Measurements from ENCODE around the gene RASEF. TPM values are rescaled to one million over a fixed set of nuclear protein-coding genes. Genes with fewer than 3 reads are reported as not detected.

Gene RASEF
- total RNA-seq, 1 donor from 2014 or later: not detected

DNA sequence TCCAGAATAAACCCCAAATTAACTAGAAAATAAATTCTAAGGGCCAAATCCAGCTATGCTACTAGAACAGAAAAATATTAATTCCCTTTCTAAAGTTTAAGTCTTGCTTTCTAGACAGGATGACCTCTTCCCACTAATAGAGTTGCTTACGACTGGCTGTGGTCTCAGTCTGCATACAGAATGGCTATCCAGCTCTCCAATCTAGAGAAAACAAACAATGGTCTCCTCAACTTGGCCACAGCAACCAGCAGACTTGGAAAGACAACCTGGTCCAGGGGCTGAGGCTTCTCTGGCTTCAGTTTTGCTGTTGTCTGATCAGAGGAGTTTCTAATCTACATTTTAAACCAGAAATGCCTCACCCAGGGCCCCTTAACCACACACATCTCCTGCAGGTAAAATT, 28.9 kb downstream of the RASEF start:
- H3K27ac Mint-ChIP-seq (ENCODE audit: unreplicated experiment): no peak overlapping the region
- no peak for DNase-seq (ENCODE audit: extremely low spot score, unreplicated experiment)
- H3K4me1 Mint-ChIP-seq (ENCODE audit: unreplicated experiment): no peaks in the 10 kb centered on the region
- no peaks in the 10 kb centered on the region for H3K36me3 Mint-ChIP-seq (ENCODE audit: unreplicated experiment)
- no peak overlapping the region for H3K4me3 Mint-ChIP-seq (ENCODE audit: unreplicated experiment)
- TF ChIP-seq, protein P1, sequence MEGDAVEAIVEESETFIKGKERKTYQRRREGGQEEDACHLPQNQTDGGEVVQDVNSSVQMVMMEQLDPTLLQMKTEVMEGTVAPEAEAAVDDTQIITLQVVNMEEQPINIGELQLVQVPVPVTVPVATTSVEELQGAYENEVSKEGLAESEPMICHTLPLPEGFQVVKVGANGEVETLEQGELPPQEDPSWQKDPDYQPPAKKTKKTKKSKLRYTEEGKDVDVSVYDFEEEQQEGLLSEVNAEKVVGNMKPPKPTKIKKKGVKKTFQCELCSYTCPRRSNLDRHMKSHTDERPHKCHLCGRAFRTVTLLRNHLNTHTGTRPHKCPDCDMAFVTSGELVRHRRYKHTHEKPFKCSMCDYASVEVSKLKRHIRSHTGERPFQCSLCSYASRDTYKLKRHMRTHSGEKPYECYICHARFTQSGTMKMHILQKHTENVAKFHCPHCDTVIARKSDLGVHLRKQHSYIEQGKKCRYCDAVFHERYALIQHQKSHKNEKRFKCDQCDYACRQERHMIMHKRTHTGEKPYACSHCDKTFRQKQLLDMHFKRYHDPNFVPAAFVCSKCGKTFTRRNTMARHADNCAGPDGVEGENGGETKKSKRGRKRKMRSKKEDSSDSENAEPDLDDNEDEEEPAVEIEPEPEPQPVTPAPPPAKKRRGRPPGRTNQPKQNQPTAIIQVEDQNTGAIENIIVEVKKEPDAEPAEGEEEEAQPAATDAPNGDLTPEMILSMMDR (IDR thresholded peaks at IDR 0.05): no peak
- H3K9me3 Mint-ChIP-seq (ENCODE audit: unreplicated experiment): no peaks in the 10 kb centered on the region
- H3K27me3 Mint-ChIP-seq (ENCODE audit: unreplicated experiment): peaks cover 28% of the 10 kb centered on the region

DNA sequence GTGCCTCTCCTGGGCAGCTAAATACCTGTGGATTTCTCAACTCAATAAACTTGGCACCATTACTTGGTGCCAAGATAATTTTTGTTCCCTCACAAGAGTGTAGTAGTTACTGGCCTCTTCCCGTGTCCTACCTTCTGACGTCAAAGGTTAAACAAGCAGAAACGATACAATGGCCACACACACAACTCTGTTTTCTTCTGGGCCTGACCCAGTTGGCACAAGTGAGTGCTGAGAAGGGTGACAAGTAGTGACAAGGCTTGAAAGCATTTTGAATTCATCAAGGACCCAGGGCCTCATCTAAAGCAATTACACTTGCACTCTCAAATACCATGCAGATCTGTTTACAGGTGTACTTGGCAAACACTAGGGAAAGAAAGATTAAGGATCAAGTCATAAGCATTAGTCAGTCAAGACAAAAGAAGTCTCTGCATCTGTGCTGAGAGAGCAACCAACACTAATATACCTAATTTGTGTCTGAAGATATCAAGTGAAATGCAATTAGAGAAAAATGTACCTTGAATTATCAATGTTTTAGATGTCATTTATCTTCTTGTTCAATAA, 30.8 kb downstream of the RASEF start:
- TF ChIP-seq, protein P1 (IDR thresholded peaks at IDR 0.05): no peak
- no peak overlapping the region for H3K27ac Mint-ChIP-seq (ENCODE audit: unreplicated experiment)
- H3K27me3 Mint-ChIP-seq (ENCODE audit: unreplicated experiment): peaks cover 21% of the 10 kb centered on the region
- H3K36me3 Mint-ChIP-seq (ENCODE audit: unreplicated experiment): no peaks in the 10 kb centered on the region
- H3K9me3 Mint-ChIP-seq (ENCODE audit: unreplicated experiment): no peaks in the 10 kb centered on the region
- H3K4me3 Mint-ChIP-seq (ENCODE audit: unreplicated experiment): no peak overlapping the region
- peaks cover 5% of the 10 kb centered on the region for H3K4me1 Mint-ChIP-seq (ENCODE audit: unreplicated experiment)
- no peak for DNase-seq (ENCODE audit: extremely low spot score, unreplicated experiment)

DNA sequence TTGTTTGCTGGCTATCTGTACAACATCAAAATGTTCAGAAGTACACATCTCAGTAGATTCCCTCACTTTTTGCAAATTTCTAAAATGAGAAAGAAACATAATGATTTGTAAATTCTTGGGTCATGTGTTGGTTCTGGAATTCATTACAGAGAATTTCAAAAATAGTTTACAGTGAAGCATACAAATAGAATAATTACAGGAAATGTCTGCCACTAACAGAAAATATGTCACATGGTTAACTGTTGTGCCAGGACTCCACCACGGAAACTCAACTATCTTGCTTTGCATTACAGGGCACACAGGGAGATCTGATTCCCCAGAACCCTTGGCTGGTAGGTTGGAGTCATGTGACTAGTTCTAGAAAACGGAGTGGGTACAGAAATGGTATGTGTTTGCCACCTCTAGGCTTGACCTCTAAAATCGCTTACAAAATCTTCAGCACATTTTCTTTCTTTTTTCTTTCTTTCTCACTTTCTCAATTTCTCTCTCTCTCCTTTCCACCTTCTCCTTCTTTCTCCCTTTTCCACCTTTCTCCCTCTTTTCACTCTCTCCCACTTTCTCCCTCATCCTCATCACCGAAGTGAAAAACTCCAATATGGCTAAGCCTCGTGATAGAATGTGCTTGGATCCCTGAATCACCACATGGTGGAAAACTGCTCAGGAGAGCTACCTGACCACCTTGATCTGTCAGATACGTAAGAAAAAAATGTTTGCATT, 32.4 kb downstream of the RASEF start:
- no peaks in the 10 kb centered on the region for H3K9me3 Mint-ChIP-seq (ENCODE audit: unreplicated experiment)
- TF ChIP-seq, protein P1 (IDR thresholded peaks at IDR 0.05): no peak
- peaks cover 5% of the 10 kb centered on the region for H3K4me1 Mint-ChIP-seq (ENCODE audit: unreplicated experiment)
- H3K36me3 Mint-ChIP-seq (ENCODE audit: unreplicated experiment): no peaks in the 10 kb centered on the region
- peaks cover 9% of the 10 kb centered on the region for H3K27me3 Mint-ChIP-seq (ENCODE audit: unreplicated experiment)
- no peak for DNase-seq (ENCODE audit: extremely low spot score, unreplicated experiment)
- no peak overlapping the region for H3K27ac Mint-ChIP-seq (ENCODE audit: unreplicated experiment)
- H3K4me3 Mint-ChIP-seq (ENCODE audit: unreplicated experiment): no peak overlapping the region

DNA sequence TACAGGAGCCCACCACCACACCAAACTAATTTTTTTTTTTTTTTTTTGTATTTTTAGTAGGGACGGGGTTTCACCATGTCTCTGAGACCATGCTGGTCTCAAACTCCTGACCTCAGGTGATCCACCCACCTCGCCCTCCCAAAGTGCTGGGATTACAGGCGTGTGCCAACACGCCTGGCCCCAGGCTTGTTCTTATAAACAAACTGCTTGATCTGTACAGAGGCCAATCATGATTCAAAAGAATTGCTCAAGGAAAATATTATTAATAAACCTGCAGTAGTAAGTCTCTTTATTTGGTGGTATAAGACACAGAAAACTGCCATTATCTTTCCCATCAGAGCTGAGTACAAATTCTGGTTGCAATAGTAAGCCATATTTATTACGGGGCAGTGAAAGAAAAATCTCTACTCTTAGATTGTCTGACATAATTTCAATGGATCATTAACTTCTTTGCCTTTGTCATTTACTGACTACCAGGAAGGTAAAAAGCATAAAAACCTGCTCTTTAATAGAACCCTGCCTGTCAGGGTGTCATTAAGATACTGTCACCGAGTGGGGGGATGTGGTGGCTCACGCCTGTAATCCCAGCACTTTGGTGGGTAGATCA, 33.3 kb downstream of the RASEF start:
- Mint-ChIP-seq H3K36me3 (ENCODE audit: unreplicated experiment) (no peaks in the 10 kb centered on the region), H3K27ac (ENCODE audit: unreplicated experiment) (no peak overlapping the region), H3K27me3 (ENCODE audit: unreplicated experiment) (peaks cover 5% of the 10 kb centered on the region), H3K4me1 (ENCODE audit: unreplicated experiment) (peaks cover 9% of the 10 kb centered on the region), H3K9me3 (ENCODE audit: unreplicated experiment) (no peaks in the 10 kb centered on the region), H3K4me3 (ENCODE audit: unreplicated experiment) (no peak overlapping the region)
- no peak for DNase-seq (ENCODE audit: extremely low spot score, unreplicated experiment)
- TF ChIP-seq, protein P1 (IDR thresholded peaks at IDR 0.05): no peak

DNA sequence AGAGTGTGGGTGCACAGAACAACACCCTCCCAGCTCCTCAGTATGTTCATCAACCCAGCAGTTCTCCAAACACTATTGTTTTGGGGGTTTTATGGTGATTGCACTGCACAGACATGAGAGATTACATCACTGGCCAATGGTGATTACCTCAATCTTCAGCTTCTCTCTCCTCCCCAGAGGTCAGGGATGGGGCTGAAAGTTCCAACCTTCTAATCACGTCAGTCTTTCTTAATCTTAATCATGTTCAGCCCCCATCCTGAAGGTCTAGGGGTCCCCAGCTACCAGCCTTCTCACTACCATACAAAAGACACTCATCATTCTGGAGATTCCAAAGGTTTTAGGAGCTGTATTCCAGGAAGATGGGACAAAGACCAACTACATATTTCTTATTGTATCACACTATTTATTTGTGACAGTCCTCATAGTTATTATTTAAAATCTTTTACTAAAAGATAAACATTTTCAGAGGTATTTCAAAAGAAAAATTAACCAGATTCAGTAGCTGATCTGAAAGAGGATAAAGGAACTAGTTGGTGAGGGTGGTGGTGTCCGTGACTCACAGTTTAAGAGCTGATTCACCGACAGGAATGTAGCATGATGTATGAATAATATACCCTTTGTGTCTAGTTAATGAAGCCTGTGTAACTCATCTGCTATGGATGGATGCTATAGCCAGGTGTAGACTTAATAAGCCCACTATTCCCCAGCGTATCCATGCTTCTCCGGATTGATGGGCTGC, 35.6 kb downstream of the RASEF start:
- Mint-ChIP-seq H3K4me1 (ENCODE audit: unreplicated experiment) (peaks cover 10% of the 10 kb centered on the region), H3K27me3 (ENCODE audit: unreplicated experiment) (no peaks in the 10 kb centered on the region), H3K36me3 (ENCODE audit: unreplicated experiment) (no peaks in the 10 kb centered on the region), H3K4me3 (ENCODE audit: unreplicated experiment) (no peak overlapping the region), H3K9me3 (ENCODE audit: unreplicated experiment) (no peaks in the 10 kb centered on the region), H3K27ac (ENCODE audit: unreplicated experiment) (no peak overlapping the region)
- TF ChIP-seq, protein P1 (IDR thresholded peaks at IDR 0.05): no peak
- no peak for DNase-seq (ENCODE audit: extremely low spot score, unreplicated experiment)
